ENCODE measurements around the gene NKX2-4.
"Not testable (repeated sequence)": the region's sequence is repeated elsewhere in the genome, so short reads cannot be mapped to it uniquely, and the experiment has no call there.

Gene NKX2-4

DNA sequence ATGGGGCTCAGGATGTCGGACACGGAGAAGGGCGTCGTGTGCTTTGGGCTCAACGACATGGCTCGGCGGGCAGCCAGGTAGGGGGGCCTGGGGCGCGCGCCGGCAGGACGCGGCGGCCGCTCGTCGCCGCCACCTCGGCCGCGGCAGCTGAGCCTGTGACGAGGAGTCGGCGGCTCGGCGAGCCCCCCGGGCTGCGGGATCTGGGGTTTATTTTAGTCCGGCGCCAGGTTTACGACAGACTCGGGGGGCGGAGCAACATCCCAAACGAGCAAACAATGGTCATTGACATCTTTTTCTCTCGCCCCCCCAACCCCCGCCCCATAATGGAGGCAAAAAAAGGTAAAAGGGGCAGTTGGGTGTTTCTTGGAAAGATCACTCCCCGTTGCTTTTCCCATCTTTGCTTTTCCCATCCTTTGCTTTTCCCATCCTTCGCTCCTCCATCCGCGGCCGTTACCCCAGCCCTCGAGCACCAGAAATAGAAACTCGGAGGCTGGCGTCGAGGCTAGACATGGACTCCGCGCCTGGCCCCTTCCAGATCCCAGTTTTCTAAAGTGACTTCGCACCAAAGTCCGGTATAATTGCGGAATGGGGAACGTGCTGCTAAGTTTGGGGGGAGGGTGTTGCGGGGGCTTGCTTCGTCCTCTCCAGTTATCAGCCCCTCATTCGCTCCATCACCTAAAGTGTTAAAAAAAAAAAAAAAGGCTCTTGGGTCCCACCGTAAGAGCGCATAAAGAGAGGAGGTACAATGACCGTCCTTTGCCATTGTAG, at the start of gene NKX2-4:
NKX2-4 (minus strand) TSS at position 186 of the 768 bp plus-strand sequence; CDS start at position 59, 127 bp downstream.
- no peak for DNase-seq (ENCODE audit: low read depth)

DNA sequence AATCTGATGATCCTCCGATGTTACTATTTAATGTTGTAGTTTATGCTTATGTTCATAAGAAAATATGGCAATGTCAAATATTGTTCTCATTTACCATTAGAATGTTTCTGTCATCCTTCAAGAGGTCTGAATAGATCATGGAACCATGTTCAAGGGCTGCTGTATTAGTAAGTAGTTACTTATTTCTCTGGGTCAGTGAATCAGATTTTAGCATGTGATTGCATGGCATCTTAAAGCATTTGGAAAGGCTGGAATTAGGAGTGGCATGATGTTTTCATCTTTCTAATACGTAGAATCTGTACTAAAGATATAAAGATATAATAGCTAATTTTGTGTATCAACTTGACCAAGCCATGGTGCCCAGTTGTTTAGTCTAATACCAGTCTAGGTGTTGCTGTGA, 40.5 kb upstream of the NKX2-4 start:
- DNase-seq (ENCODE audit: low read depth): no peak

DNA sequence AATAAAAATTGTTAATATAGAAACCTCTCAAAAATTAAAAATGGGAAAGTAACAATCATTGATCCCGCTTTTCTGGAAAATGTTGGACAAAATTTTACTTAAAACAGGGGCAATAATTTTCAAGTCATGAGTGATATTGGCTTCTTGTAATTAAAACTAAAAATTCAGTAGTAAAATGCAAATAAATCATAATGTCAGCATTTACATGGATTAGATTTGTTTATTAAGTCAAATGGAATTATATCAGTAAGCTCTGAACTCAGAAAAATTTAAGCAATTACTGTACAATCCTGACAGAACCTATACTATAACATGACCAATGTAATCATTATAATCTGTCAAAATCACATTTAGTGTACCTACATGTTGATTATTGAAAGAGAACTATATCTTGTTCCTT, 39.9 kb upstream of the NKX2-4 start:
- DNase-seq (ENCODE audit: low read depth): no peak

DNA sequence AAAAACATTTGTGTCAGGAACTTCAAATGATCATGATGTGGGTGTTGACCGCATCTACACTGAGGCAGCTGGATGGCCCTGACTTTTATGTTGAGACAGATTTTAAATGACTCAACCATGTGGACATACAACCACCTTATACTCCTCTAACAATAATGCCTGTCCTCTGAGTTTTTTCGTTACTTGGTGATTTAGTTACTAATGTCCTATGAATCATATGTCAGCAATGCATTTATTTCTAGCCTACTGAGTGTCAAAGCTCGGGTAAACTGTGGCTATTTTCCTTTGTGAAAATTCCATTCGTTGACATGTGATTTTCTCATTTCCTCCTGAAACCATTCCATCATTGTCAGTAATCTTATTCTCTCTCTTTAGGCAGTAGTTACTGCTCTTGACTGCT, 38.9 kb upstream of the NKX2-4 start:
- no peak for DNase-seq (ENCODE audit: low read depth)

DNA sequence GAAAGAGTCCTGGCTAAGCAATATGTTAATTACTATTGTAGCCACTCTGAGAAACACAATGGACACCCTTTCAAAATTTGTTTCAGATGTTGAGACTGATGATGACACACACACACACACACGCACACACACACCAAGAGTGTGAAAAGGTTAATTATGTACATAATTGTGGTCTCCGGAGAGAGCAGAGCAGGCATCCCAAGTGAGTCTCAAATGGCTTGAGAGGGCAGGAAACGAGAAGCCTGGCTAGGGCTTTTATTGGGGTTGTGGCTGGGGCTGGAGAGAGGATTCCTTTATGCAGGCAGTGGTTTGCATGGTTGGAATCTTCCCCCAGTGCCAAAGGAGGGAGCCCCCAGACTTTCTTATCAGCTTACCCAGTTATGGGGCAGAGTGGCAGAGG, 38.2 kb upstream of the NKX2-4 start:
- DNase-seq (ENCODE audit: low read depth): no peak

DNA sequence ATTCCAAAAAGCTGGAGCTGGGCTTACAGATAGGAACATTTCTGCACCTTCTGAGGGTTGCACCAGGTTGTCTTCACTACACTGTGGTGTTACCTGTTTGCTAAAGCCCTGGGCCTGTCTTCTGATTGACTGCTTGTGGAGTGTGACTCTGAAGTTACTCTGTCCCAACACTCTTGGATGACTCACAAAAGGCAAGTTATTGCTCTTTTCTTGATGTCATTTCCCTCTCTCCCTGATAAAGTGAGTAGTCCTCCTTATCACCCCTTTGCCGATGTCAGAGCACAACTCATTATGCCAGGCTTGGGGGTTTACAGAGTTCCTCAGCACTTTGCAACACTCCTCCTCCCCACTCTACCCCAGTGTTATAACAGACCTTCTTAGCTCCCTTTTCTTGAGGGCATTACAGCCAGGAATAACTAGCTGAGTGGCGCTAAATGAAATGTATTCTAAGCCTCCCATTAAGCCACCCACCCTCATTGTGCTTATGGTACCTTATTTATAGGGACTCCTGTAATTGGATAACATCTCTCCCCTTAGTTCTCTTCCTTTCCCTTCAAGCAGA, 36.1 kb upstream of the NKX2-4 start:
- no peak for DNase-seq (ENCODE audit: low read depth)

DNA sequence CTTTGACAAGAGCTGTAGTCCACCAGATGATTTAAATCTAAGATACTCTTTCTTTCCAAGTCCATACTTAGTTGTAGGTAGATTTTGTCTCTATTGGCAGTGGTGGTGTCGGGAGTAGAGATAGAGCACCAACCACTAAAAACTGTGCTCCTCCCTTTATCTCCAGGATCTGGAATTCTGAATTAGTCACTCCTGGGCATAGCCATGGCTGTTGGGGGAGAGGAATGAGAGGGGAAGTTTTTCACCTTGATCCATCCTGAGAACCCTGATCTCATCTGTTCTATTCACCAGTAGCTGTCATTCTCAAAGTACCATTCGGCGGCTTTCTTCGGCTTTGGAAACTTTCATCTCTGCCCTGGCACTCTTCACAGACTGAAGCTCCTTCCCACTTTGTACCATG, 35.6 kb upstream of the NKX2-4 start:
- DNase-seq (ENCODE audit: low read depth): no peak

DNA sequence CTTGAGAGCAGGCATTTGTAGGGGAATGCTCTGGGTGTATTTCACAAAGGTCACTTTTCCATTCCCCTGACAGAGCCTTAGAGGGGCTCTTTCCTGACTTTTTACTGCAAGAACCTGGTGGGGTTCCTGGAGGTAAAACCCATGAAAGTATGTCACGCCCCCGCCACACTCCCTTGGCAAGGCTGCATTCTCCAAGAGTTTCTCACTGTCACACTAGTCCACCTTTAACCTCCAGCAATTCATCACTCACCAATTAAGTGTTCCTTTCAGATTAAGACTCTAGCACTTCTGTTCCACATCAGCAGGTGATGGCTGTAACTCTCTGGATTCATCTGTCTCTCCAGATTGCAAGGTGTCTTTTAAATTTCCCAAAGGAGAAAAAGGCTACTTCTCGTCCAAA, 32.7 kb upstream of the NKX2-4 start:
- DNase-seq (ENCODE audit: low read depth): no peak

DNA sequence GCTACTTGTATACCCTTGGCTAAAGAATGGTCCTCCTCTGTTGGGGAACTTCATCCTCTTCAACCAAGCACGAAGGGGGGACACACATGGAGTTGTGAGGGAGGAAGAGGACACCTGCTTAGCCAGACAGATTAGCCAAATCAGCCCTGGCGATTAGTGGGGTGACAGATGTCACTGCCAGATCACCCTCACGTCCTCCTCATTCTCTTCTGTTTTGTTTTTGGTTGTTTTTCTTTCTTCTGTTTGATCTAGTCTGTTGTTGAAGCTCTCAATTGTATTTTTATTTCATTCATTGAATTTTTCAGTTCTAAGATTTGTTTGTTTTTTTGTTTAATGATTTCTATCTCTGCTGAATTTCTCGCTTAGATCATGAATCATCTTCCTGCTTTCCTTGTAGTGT, 27.5 kb upstream of the NKX2-4 start:
- DNase-seq (ENCODE audit: low read depth): no peak

DNA sequence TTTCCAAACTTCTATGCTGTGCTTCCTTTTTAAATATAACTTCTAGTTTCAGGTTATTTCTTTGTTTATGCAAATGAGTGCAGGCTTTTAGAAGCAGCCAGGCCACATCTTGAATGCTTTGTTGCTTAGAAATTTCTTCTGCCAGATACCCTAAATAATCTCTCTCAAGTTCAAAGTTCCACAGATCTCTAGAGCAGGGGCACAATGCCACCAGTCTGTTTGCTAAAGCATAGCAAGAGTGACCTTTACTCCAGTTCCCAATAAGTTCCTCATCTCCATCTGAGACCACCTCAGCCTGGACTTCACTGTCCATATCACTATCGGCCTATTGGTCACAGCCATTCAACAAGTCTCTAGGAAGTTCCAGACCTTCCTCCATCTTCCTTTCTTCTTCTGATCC, 26.4 kb upstream of the NKX2-4 start:
- DNase-seq (ENCODE audit: low read depth): not testable (repeated sequence)

DNA sequence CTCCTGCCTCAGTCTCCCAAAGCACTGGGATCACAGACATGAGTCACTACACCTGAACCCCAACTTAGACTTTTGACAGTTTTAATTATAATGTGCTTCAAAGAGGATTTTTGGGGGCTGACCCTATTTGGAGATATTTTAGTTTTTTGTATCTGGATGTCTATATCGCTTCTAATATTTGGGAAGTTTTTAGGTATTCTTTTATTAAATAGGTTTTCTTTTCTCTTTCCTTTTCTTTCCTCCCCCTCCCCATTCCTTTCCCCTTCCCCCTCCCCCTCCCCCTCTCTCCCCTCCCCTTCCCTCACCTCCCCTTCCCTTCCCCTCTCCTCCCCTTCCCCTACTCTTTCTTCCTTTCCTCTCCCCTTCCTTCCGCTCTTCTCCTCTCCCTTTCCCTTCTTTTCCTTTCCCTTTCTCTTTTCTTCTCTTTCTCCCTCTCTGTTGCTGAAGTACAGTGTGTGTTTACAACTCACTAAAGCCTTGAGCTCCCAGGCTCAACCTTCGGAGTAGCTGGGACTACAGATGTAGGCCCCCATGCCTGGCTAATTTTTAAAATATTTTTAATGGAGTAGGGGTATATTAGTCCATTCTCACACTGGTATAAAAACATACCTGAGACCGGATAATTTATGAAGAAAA, 24.4 kb upstream of the NKX2-4 start:
- no peak for DNase-seq (ENCODE audit: low read depth)

DNA sequence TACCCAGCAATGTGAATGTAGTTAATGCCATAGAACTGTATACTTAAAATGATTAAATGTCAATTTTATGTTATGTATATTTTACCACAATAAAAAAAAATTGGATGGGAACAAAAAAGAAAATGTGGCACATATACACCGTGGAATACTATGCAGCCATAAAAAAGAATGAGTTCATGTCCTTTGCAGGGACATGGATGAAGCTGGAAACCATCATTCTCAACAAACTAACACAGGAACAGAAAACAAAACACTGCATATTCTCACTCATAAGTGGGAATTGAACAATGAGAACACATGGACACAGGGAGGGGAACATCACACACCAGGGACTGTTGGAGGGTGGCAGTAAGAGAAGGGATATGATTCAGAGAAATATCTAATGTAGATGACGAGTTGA, 21.8 kb upstream of the NKX2-4 start:
- DNase-seq (ENCODE audit: low read depth): not testable (repeated sequence)

DNA sequence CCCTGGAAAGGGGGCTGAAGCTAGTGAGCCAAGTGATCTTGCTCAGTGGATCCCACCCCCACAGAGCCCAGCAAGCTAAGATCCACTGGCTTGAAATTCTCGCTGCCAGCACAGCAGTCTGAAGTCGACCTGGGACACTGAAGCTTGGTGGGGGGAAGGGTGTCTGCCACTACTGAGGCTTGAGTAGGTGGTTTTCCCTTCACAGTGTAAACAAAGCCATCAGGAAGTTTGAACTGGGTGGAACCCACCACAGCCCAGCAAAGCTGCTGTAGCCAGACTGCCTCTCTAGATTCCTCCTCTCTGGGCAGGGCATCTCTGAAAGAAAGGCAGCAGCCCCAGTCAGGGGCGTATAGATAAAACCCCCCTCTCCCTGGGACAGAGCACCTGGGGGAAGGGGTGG, 16.7 kb upstream of the NKX2-4 start:
- not testable (repeated sequence) for DNase-seq (ENCODE audit: low read depth)

DNA sequence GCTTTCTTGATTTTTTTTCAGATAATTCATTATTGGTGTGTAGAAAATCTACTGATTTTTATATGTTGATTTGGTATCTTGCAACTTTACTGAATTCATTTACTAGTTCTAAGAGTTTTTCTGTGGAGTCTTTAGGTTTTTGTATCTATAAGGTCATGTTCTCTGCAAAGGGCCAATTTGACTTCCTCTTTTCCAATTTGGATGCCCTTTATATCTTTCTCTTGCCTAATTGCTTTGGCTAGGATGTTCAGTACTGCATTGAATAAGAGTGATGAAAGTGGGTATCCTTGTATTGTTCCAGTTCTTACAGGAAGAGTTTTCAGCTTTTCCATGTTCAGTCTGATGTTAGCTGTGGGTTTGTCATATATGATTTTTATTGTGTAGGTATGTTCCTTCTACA, 14.4 kb upstream of the NKX2-4 start:
- no peak for DNase-seq (ENCODE audit: low read depth)

DNA sequence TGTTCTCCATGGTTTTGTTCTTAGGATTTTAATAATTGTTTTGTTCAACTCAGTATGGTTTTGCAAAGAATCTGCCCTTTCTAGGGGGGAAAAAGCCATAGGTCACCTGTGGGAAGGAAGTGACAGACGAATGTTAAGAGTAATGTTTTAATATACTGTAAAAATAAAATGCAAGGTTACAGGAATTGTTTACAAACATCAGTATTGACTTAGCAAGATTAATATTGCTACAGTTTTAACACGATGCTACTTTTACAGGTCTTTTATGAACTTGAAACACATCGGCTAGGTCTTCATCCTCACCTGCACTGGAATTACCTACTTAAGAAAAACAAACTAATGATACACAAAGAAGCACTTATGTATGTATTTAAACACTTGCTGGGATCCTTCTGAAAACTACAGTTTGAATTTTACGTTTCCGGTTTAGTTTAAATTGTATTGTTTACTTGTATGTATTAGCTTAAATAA, 1.7 kb upstream of the NKX2-4 start:
- no peak for DNase-seq (ENCODE audit: low read depth)

DNA sequence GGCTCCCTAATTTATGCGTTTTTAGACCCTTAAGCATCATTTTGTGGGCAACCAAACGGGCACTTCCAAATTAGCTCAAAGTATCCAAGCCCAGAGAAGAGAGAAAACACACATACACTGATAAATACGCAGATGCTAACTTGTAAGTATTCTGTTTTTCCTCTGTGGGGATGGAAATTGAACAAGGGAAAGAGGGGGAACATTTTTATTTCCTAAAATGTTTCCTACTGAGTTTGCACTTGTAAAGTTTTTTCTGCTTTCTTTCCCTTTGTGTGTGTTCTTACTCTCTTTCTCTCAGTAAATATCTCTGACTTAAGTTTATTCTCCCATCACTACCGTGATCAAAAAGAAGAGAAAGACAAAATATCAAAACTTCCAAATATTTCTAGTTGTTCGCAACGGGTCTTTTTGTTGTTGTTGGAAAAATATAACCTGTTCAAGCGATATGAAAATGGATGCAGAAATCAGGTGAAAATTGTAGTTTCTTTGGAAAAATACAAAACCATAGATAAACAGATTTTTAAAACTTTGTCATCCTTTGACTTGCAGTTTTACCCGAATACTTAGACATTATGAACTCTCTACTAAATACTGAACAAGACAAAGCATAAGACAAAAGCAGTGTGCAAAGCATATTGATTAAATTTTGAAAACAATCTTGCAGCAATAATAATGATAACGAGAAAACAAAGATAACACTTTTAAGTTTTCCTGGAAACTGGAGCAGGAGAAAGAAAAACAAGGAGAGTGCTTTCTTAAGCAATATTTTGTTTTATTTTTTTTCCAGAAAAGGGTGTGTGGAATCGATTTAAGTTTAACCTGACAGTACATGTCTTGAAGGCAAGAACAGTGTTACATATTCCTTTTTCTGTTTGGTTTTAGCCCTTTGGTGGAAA, 1.0 kb upstream of the NKX2-4 start:
- no peak for DNase-seq (ENCODE audit: low read depth)

DNA sequence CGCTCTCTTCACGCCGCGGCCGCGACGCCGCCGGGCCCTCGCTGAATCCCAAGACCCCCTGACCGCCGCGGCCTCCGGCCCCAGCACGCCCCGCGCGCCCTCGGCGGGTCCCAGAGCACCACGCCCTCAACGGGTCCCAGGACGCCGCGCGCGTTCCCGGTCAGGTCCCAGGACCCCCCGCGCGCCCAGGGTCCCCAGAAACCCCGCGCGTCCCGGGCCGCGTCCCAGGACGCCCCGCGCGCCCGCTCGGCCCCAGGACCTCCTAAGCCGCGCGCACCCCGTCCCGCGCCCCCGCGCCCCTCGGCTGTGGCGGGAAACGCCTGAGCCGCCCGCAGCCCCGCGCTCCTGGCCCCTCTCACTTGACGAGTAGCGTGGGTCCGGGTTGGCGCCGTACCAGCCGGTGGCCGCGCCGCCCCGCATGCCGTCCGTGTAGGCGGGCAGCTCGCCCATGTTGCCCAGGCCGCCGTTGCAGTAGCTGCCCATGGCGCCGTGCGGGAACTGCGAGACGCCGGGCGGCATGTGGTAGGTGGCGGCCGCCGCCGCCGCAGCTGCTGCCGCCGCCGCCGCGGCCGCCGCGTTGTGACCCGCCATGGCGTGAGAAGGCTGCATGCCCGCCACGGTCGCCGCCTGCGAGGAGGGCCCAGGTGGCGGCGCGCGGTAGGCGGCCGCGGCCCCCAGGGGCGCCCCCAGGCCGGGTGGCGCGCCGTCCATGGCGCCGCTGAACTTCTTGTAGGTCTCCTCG, 556 bp downstream of the NKX2-4 start:
- no peak for DNase-seq (ENCODE audit: low read depth)

DNA sequence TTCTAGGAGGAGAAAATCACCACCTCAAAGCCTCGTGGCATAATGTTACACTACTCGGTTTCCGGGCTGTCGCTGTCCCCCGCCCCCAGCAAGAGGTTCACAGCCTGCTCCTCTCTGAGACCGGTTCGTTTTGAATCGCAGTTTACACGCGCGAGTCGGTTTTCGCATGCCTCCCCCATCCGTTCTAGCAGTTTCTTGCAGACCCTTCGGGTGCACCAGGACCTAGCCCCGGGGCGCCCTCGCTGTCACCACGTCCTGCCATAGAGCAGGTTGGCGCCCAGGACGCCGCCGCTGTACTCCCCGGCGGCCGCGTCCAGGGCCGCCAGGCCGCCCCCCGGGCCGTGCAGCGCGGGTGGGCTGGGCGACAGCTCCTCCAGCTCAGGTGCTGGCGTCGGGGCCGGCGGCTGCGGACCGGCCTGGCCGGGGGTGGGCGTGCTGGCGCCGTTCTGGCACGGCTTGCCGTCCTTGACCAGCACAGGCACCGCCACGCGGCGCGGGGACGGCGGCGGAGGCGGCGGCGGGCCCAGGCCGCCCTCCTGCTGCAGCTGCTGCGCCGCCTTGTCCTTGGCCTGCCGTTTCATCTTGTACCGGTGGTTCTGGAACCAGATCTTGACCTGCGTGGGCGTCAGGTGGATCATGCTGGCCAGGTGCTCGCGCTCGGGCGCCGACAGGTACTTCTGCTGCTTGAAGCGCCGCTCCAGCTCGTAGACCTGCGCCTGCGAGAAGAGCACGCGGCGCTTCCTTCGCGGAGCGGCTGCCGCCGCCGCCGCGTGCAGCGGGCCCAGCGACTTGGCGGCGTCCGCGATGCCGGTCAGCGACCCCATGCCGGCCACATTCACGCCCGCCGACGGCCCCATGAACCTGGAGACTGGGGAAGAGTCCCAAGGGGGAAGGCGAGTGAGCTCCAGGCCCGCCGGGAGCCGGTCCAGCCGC, 1.4 kb downstream of the NKX2-4 start:
- peak; percentile 18 for DNase-seq (ENCODE audit: low read depth)

DNA sequence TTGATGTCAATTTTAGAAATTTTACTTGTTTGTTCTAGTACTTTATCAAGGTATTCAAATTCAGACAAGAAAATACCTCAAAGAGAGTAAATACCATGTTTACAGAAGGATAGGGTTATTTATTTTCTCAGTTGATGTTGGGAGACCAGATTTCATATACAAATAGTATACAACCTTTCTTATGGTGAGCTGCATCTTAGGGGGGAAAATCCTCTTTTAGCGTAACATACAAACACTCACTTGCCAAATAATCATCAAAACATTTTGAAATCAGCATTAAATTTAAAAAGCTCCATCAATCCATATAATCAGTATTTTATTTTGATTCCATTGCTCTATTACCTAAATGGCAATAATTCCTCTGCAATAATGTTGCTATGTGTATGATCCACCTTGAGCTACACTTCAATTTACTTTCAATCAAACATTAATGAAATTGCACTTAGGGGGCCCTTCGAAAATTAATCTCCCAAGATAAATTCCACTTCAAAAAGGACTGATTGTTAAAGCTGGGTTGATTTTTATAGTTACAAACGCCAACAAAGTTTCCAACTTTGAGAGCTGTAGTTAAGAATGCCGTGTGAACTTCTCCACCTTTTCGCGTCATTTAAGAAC, 2.2 kb downstream of the NKX2-4 start:
- no peak for DNase-seq (ENCODE audit: low read depth)

DNA sequence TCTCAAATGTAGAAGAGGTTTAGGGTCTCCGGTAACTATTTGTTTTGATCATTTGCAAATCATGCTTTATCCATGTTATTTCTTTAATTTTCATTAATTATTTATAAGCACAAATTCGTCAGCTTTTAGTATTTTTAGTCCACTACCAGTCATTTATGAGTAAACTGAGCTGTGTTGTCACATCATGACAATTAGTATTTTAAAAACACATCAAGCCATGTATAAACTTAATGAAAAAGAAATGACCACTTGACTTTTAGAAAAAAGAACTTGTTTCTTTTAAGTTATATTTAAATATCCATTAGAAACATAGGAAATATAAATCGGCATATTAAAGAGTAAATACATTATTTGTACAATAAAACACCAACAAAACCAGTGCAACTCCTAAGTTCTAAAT, 2.8 kb downstream of the NKX2-4 start:
- no peak for DNase-seq (ENCODE audit: low read depth)

Measured in T-helper 22 cell (primary cell).